GM12878 (cell line): ENCODE measurements around the gene SGMS1. TPM values are rescaled to one million over a fixed set of nuclear protein-coding genes. Genes with fewer than 3 reads are reported as not detected.

Source experiments
- ATAC-seq: fragments of 200-7000 bp; cut with Tn5 transposase; 3 replicates; pipeline ENCODE4 v1.9.1; 2020; ENCODE audit warnings: mild to moderate bottlenecking, moderate library complexity
- BruUV-seq: library from RNA; stranded (reverse); fragments of 400-500 nt; replicated peaks from 2 replicates; lab custom pipeline; 2021; lab: Mats Ljungman, UMichigan
- CTCF ChIA-PET: fragments of 300-600 bp; sonication (Branson Sonifier 250); formaldehyde crosslinking; extraction: SDS; loops from one replicate; lab custom pipeline; 2021; ENCODE audit warnings: inconsistent platforms; lab: Yijun Ruan, JAX
- POLR2A ChIA-PET: fragments of 350-600 bp; formaldehyde crosslinking; extraction: SDS; loops from one replicate; lab custom pipeline; 2021; ENCODE audit warnings: inconsistent platforms; lab: Charles Lee
- RAD21 ChIA-PET: fragments of 300-600 bp; sonication (Branson Sonifier 250); formaldehyde crosslinking; loops from one replicate; lab custom pipeline; 2023; ENCODE audit warnings: antibody characterized with exemption; ENCODE audit not compliant: unreplicated experiment; lab: Charles Lee
- SMC1A ChIA-PET: fragments of 300-600 bp; sonication (Branson Sonifier 250); formaldehyde crosslinking; loops from one replicate; lab custom pipeline; 2023; ENCODE audit not compliant: unreplicated experiment, uncharacterized antibody; lab: Charles Lee
- DNase-seq: peaks from one replicate; pipeline ENCODE4 v3.0.0-alpha.2; 2011; ENCODE audit warnings: low read depth, low spot score
- FAIRE-seq: peaks from 3 replicates; lab custom pipeline; 2011; peaks lifted over from hg19 to GRCh38; lab: Jason Lieb, UNC
- H2AFZ ChIP-seq: 2 replicates; pipeline ENCODE4 v1.6.0; 2011; ENCODE audit warnings: low read depth, low read length, control low read depth; ENCODE audit not compliant: control insufficient read depth
- H3K27ac ChIP-seq: 2 replicates; pipeline ENCODE4 v1.5.1; 2011; ENCODE audit warnings: control low read depth; ENCODE audit not compliant: control insufficient read depth, insufficient read depth
- H3K27me3 ChIP-seq, 2 experiments: replicated peaks in 1 of 2; 2 replicates each; pipeline versions ENCODE4 v1.6.0 to v1.6.1; 2011; ENCODE audit warnings: low read length in 1 of 2; ENCODE audit not compliant: control insufficient read depth in 2 of 2, insufficient read depth in 2 of 2
- H3K36me3 ChIP-seq, 2 experiments: 2 replicates each; pipeline ENCODE4 v1.5.1; 2011; ENCODE audit warnings: low read length in 1 of 2; ENCODE audit not compliant: control insufficient read depth in 2 of 2, insufficient read depth in 2 of 2
- H3K4me1 ChIP-seq: 2 replicates; pipeline ENCODE4 v1.6.1; 2011; ENCODE audit warnings: mild to moderate bottlenecking, low read length, moderate library complexity, mixed read lengths; ENCODE audit not compliant: control insufficient read depth, insufficient read depth
- H3K4me2 ChIP-seq: 2 replicates; pipeline ENCODE4 v1.6.0; 2011; ENCODE audit warnings: control low read depth; ENCODE audit not compliant: control insufficient read depth, insufficient read depth
- H3K4me3 ChIP-seq: fragments of 200-600 bp; sonication (generic); 2 replicates; pipeline ENCODE4 v1.5.1; 2016
- H3K79me2 ChIP-seq: 2 replicates; pipeline ENCODE4 v1.6.0; 2011; ENCODE audit warnings: low read length; ENCODE audit not compliant: control insufficient read depth, insufficient read depth
- H3K9ac ChIP-seq: 2 replicates; pipeline ENCODE4 v1.8.0; 2011; ENCODE audit warnings: low read length, control low read depth, mixed read lengths; ENCODE audit not compliant: control insufficient read depth, insufficient read depth
- H3K9me3 ChIP-seq: replicated peaks from 3 replicates; pipeline ENCODE4 v1.5.1; 2011; ENCODE audit warnings: mild to moderate bottlenecking, low read length; ENCODE audit not compliant: control insufficient read depth, insufficient read depth
- H4K20me1 ChIP-seq: 2 replicates; pipeline ENCODE4 v1.6.0; 2011; ENCODE audit not compliant: control insufficient read depth, insufficient read depth
- ATF3 ChIP-seq: IDR thresholded peaks from 2 replicates; pipeline ENCODE4 v1.6.1; 2011; ENCODE audit warnings: low read depth, mild to moderate bottlenecking, low read length, moderate library complexity, borderline replicate concordance; ENCODE audit errors: extremely low read depth
- BMI1 ChIP-seq: fragments of 450-650 bp; IDR thresholded peaks from 2 replicates; pipeline ENCODE4 v1.6.1; 2016; ENCODE audit warnings: mild to moderate bottlenecking, moderate library complexity, borderline replicate concordance
- BRCA1 ChIP-seq: IDR thresholded peaks from 2 replicates; pipeline ENCODE4 v1.6.1; 2011; ENCODE audit warnings: low read depth, low read length, improper control_type of control experiment
- CBX5 ChIP-seq: sonication (generic); IDR thresholded peaks from 2 replicates; pipeline ENCODE4 v1.6.1; 2016; ENCODE audit warnings: low read depth, moderate library complexity, mild to moderate bottlenecking, inconsistent platforms
- ELK1 ChIP-seq: IDR thresholded peaks from 2 replicates; pipeline ENCODE4 v1.6.1; 2012; ENCODE audit warnings: low read depth, low read length, improper control_type of control experiment
- GATAD2B ChIP-seq: fragments of 450-650 bp; conservative IDR thresholded peaks from 2 replicates; pipeline ENCODE4 v1.6.1; 2017; ENCODE audit warnings: low read depth, mild to moderate bottlenecking, moderate library complexity
- MTA3 ChIP-seq: IDR thresholded peaks from 2 replicates; pipeline ENCODE4 v1.6.1; 2012; ENCODE audit warnings: low read length, inconsistent platforms, borderline replicate concordance
- MXI1 ChIP-seq: fragments of 150-350 bp; IDR thresholded peaks from 2 replicates; pipeline ENCODE4 v1.6.1; 2011; ENCODE audit warnings: low read depth, mild to moderate bottlenecking, inconsistent platforms, low read length, improper control_type of control experiment
- MYC ChIP-seq: IDR thresholded peaks from 2 replicates; pipeline ENCODE4 v1.6.1; 2011; ENCODE audit warnings: mild to moderate bottlenecking, low read length, moderate library complexity, inconsistent platforms; ENCODE audit not compliant: insufficient read depth, insufficient replicate concordance, insufficient read length, severe bottlenecking
- NBN ChIP-seq: fragments of 450-650 bp; IDR thresholded peaks from 2 replicates; pipeline ENCODE4 v1.6.1; 2016
- PAX5 ChIP-seq: IDR thresholded peaks from 2 replicates; pipeline ENCODE4 v1.6.1; 2011; ENCODE audit warnings: low read depth, low read length, borderline replicate concordance
- PML ChIP-seq: IDR thresholded peaks from 2 replicates; pipeline ENCODE4 v1.6.1; 2012; ENCODE audit warnings: low read length, inconsistent platforms
- RBBP5 ChIP-seq: fragments of 200-600 bp; sonication (generic); conservative IDR thresholded peaks from 2 replicates; pipeline ENCODE4 v1.6.1; 2016
- RELA ChIP-seq: fragments of 450-650 bp; IDR thresholded peaks from 2 replicates; pipeline ENCODE4 v1.8.0; 2014; ENCODE audit warnings: borderline replicate concordance; ENCODE audit not compliant: partially characterized antibody
- SRF ChIP-seq, 2 experiments: IDR thresholded peaks; 2 replicates each; pipeline ENCODE4 v1.6.1; 2011; ENCODE audit warnings: low read depth in 2 of 2, low read length in 2 of 2, mild to moderate bottlenecking in 1 of 2, moderate library complexity in 1 of 2
- TBL1XR1 ChIP-seq: IDR thresholded peaks from 2 replicates; pipeline ENCODE4 v1.6.1; 2012; ENCODE audit warnings: low read depth, low read length, improper control_type of control experiment
- WRNIP1 ChIP-seq: IDR thresholded peaks from 2 replicates; pipeline ENCODE4 v1.6.1; 2011; ENCODE audit warnings: low read depth, low read length, improper control_type of control experiment, borderline replicate concordance
- ZNF274 ChIP-seq: IDR thresholded peaks from one replicate; pipeline ENCODE4 v1.8.0; 2011; ENCODE audit not compliant: insufficient read length, insufficient read depth
- WGBS: methylation state at CpG from one replicate; pipeline ENCODE4 v1.1.6; 2016; ENCODE audit warnings: low lambda C conversion rate; ENCODE audit not compliant: insufficient replicate concordance, insufficient coverage; ENCODE audit errors: missing lambda C conversion rate; 5-methylcytosine and 5-hydroxymethylcytosine counted together
- in situ Hi-C: fragments of 300-500 bp; cut with MboI; formaldehyde crosslinking; loops from 9 replicates; pipeline ENCODE4 v1.14.3; 2018; ENCODE audit warnings: mixed read lengths
- intact Hi-C: fragments of 100-400 bp; cut with micrococcal nuclease; formaldehyde crosslinking; loops from one replicate; pipeline ENCODE4 v1.14.2; 2022; ENCODE audit not compliant: unreplicated experiment
- polyA plus RNA-seq, 11 experiments: library from polyadenylated mRNA; depleted of rRNA in 4 of 11; unstranded in 6 of 11; stranded (reverse) in 5 of 11; fragments of >200 nt; fragmentation: Nextera tagmentation in 4 of 11; fragmentation: Illumina TruSeq in 1 of 11; extraction: Ambion mirVana in 4 of 11; extraction: Trizol in 1 of 11; gene quantifications; 1 replicate in 1 of 11; 2 replicates in 10 of 11; pipeline versions ENCODE4 v1.2.1 to v1.2.3, GENCODE V29; 2011 to 2016; ENCODE audit warnings: inconsistent platforms in 2 of 11, missing spikeins in 2 of 11, low read depth in 1 of 11
- total RNA-seq, 4 experiments: library from RNA; depleted of rRNA in 3 of 4; stranded (reverse); fragments of >200 nt in 3 of 4; fragmentation: Illumina TruSeq in 1 of 4; extraction: Trizol in 1 of 4; gene quantifications; 2 replicates each; pipeline versions ENCODE4 v1.2.1 to v1.2.3, GENCODE V29; 2013 to 2021
- TF ChIP-seq, protein P1 (sequence below): fragments of 450-650 bp; IDR thresholded peaks from 2 replicates; pipeline ENCODE4 v1.6.1; 2017; ENCODE audit warnings: mild to moderate bottlenecking, moderate library complexity

Gene SGMS1
- total and polyA plus RNA-seq, 10 of the 15 experiments (the other 5 are each of a cell fraction or from before 2014, with no cell fraction given): 1.4 to 14.5 (median 4.9) TPM

DNA sequence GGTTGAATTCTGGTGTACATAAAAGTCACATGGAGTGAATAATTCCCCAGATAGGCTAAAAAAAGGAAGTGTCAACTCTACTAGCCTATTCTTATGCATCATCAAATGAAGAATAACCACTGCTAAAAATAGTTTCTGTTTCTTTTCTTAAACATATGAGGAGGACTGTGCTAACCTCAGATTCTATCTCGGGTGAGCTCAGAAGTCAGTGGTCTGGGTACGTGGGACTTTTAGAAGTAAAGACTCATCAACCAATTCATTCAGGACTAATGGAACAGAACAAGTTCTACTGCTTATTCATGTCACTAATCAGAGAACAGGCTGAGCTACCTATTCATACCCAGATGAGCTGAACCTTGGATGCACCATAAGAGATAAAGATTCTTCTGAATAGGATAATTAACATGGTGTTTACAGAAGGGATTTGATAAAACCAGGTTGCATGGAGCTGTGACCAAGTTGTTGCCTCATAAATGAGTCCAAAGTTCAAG is 362.9 kb downstream of the SGMS1 start:
- H3K4me1 ChIP-seq: peaks cover 13% of the 10 kb centered on the region
- in situ Hi-C loops (no loop called here), intact Hi-C loops (loop anchor here (1.0 kb wide), 1 partner anchor 247 kb away; no protein-coding TSS in a partner anchor)
- no peaks in the 10 kb centered on the region for H4K20me1 ChIP-seq
- no TSS peak for BruUV-seq
- ChIA-PET RAD21 (interaction anchor here (0.9 to 2.8 kb wide), 13 partner anchors 11 to 388 kb away, joined by 3 to 18 read pairs (median 4); no protein-coding TSS in a partner anchor), SMC1A (interaction anchor here (0.6 to 3.9 kb wide), 19 partner anchors 10 to 685 kb away, joined by 3 to 28 read pairs (median 4); partner anchors contain the start of gene ASAH2), POLR2A (interaction anchor here (0.8 to 1.3 kb wide), 4 partner anchors 22 to 196 kb away, joined by 3 to 4 read pairs (median 3); no protein-coding TSS in a partner anchor), CTCF (interaction anchor here (0.6 to 5.1 kb wide), 8 partner anchors 10 to 296 kb away, joined by 3 to 43 read pairs (median 4); partner anchors contain the start of gene ASAH2)
- no peaks in the 10 kb centered on the region for H3K79me2 ChIP-seq
- FAIRE-seq (peak; percentile 98), DNase-seq (peak; percentile 71), ATAC-seq (peak; percentile 99)
- no peak overlapping the region for H3K4me3 ChIP-seq
- H3K27ac ChIP-seq: no peak overlapping the region
- no peaks in the 10 kb centered on the region for H3K36me3 ChIP-seq
- 0% methylated on average over 2 of the region's 2 CpGs for WGBS
- H3K9me3 ChIP-seq: no peaks in the 10 kb centered on the region; the same call in 2 of the 3 replicates
- no peak overlapping the region for H2AFZ ChIP-seq
- no peaks in the 10 kb centered on the region; a peak in 2 of 4 replicates for H3K27me3 ChIP-seq
- peak overlapping the region; percentile 54; the same call in 1 of the 2 replicates for H3K4me2 ChIP-seq
- H3K9ac ChIP-seq: no peak overlapping the region
- TF ChIP-seq MYC: no peak
- peak; percentile 92; the same call in 1 of the 2 replicates for TF ChIP-seq PAX5
- TF ChIP-seq TBL1XR1: peak; percentile 92
- no peak for TF ChIP-seq PML
- no peak for TF ChIP-seq BRCA1
- no peak for TF ChIP-seq ELK1
- TF ChIP-seq CBX5: no peak
- TF ChIP-seq NBN: peak; percentile 61
- TF ChIP-seq MTA3: no peak
- TF ChIP-seq GATAD2B: peak; percentile 56; the same call in 1 of the 2 replicates
- TF ChIP-seq WRNIP1: no peak
- no peak for TF ChIP-seq ZNF274
- 0 out of 2 replicates have a peak, but pooled peaks have one; percentile 9 for TF ChIP-seq BMI1
- no peak for TF ChIP-seq ATF3
- no peak for TF ChIP-seq RBBP5
- TF ChIP-seq RELA: peak; percentile 31
- TF ChIP-seq, protein P1, sequence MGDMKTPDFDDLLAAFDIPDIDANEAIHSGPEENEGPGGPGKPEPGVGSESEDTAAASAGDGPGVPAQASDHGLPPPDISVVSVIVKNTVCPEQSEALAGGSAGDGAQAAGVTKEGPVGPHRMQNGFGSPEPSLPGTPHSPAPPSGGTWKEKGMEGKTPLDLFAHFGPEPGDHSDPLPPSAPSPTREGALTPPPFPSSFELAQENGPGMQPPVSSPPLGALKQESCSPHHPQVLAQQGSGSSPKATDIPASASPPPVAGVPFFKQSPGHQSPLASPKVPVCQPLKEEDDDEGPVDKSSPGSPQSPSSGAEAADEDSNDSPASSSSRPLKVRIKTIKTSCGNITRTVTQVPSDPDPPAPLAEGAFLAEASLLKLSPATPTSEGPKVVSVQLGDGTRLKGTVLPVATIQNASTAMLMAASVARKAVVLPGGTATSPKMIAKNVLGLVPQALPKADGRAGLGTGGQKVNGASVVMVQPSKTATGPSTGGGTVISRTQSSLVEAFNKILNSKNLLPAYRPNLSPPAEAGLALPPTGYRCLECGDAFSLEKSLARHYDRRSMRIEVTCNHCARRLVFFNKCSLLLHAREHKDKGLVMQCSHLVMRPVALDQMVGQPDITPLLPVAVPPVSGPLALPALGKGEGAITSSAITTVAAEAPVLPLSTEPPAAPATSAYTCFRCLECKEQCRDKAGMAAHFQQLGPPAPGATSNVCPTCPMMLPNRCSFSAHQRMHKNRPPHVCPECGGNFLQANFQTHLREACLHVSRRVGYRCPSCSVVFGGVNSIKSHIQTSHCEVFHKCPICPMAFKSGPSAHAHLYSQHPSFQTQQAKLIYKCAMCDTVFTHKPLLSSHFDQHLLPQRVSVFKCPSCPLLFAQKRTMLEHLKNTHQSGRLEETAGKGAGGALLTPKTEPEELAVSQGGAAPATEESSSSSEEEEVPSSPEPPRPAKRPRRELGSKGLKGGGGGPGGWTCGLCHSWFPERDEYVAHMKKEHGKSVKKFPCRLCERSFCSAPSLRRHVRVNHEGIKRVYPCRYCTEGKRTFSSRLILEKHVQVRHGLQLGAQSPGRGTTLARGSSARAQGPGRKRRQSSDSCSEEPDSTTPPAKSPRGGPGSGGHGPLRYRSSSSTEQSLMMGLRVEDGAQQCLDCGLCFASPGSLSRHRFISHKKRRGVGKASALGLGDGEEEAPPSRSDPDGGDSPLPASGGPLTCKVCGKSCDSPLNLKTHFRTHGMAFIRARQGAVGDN: no peak
- no peak for TF ChIP-seq SRF (IDR thresholded peaks at IDR 0.05; ENCODE audit: low read depth in 2 of 2, low read length in 2 of 2)
- peak; percentile 33; the same call in 1 of the 2 replicates for TF ChIP-seq MXI1
